HS-5 (cell line): Measurements from ENCODE around the gene TOMM40.

ENCODE experiments used
- DNase-seq: peaks from one replicate; pipeline ENCODE4 v3.0.0-alpha.2; 2012; ENCODE audit warnings: low read depth

Gene TOMM40

DNA sequence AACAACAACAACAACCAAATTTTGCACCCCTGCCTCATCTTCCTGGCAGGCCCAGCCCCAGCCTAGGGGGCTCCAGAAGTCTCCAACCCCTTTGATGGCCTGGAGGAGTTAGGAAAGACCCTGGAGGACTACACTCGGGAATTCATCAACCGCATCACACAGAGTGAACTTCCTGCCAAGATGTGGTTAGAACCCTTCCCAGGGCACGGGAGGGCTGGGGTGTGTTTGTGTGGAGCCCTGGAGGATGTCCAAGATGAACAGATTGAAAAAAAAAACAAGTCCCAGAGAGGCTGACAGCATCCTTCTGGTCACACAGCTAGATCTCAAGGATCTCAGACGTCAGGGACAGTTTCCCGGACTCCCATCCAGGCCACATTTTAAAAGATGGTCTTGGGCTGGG is 36.7 kb downstream of the TOMM40 start:
- DNase-seq = no peak

DNA sequence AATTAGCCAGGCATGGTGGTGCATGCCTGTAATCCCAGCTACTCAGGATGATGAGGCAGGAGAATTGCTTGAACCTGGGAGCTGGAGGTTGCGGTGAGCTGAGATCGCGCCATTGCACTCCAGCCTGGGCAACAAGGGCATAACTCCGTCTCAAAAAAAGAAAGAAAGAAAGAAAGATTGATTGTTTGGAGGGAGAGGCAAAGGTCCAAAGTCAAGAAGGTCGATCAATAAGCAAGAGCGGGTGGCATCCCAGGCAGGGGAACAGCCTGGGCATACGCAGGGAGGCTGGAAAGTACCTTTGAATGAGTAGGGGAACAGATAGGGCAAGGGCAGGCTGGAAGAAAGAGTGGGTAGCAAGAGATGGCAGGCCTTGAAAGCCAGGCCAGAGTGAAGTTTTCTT is 39.0 kb downstream of the TOMM40 start:
- no peak for DNase-seq

DNA sequence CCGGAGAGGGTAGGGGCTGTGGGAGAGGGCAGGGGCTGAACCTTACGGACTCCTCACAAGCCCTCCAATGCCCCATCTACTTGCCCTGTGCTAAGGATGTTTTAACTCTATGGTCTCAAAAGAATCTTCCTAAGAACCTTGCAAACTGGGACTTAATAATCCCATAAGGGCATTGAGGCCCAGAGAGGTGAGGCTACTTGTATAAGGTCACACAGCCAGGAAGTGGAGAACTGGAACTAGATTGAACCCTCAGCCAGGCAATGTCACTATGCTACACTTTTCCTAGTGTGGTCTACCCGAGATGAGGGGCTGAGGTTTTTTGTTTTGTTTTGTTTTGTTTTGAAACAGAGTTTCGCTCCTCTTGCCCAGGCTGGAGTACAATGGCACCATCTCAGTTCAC is 40.5 kb downstream of the TOMM40 start:
- DNase-seq = no peak

DNA sequence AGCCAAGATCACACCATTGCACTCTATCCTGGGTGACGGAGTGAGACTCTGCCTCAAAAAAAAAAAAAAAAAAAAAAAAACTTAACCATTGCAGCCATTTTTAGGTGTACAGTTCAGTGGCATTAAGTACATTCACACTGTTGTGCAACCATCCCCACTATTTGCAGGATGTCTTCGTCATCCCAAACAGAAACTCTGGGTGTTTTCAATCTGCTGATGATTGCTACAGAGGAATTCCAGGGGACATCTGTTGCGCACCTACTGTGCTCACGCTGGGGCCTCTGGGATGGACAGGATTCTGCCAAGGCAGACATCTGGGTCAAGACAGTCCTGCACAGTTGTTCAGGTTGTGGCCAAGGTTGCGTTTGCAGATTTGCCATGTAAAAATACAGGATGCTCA is 48.6 kb downstream of the TOMM40 start:
- no peak for DNase-seq

DNA sequence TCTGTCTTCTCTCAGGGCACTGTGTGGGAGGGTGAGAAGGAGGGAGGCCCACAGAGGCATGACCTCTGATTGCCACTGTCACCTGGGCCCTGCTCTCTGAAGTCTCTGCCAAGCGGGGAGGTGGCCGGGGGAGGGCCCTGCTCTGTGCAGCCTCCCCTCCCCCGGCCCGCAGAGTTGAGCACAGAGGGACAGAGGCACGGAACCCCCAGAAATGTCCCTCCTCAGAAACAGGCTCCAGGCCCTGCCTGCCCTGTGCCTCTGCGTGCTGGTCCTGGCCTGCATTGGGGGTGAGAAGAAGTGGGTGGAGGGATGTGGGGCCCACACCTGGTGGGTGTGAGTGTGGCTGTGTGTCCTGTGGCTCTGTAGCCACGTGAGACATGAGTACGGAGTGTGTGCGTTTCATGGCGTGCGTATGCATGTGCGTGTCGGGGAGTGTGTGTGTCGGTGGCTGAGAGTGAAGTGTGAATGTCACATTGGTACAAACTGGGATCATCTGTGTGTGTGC is 51.1 kb downstream of the TOMM40 start, which contains the start of gene APOC4:
APOC4 (plus strand) TSS at position 171 of the 505 bp plus-strand sequence; CDS start at position 212, 41 bp downstream.
- DNase-seq = no peak

DNA sequence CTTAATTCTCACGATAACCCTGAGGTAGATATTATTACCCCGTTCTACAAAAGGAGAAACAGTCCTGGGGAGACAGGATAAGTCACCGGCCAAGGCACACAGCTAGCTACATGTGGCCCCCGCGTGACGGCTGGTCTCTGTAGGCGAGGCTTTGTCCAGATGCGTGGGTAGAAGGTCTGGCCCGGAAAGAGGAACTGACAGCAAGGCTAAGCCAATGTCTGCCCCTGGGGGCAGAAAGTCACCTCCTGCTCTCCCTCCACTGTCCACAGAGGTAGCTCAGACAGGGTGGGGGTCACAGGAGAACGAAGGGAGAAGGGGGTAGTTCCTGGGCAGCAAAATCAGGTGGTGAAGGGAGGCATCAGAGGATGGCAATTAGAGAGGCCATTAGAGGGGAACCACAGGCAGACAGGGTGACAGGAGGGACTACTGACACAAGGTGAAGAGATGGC is 52.8 kb downstream of the TOMM40 start:
- no peak for DNase-seq

DNA sequence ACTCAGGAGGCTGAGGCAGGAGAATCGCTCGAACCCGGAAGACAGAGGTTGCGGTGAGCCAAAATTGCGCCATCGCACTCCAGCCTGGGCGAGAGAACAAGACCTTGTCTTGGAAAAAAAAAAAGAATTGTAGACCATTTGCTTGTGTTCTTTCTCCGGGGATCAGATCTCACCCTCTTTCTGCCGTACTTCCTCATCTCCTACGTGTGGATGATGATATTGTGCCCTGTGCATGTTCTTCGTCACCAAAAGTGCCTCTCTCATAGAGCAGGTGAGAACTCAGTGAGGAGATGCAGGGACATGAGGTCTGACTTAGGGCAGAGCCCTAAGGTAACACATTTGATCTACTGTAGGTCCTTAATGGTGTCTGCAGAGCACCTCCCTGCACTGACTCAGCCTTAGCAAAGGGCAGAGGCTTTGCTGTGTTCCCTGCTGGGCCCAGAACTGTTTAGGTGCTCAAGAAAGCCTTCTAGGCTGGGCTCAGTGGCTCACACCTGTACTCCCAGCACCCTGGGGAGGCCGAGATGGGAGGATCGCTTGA is 56.1 kb downstream of the TOMM40 start:
- DNase-seq = no peak

DNA sequence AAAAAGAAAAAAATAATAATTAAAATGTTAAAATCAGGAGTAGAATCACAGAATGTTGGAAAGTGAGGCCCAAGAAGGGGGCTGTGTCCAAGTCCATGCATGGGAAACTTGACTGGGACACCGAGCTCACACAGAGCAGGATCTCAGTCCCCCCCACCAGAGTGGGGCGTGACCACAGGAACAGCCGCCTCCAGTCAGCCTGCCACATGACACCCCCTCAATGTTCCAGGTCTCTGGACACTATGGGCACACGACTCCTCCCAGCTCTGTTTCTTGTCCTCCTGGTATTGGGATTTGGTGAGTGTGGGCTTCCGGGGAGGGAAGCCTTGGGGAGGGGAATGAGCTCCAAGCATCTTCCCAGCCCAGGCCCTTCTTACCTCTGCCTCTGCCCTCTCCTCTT is 57.2 kb downstream of the TOMM40 start:
- DNase-seq = no peak

DNA sequence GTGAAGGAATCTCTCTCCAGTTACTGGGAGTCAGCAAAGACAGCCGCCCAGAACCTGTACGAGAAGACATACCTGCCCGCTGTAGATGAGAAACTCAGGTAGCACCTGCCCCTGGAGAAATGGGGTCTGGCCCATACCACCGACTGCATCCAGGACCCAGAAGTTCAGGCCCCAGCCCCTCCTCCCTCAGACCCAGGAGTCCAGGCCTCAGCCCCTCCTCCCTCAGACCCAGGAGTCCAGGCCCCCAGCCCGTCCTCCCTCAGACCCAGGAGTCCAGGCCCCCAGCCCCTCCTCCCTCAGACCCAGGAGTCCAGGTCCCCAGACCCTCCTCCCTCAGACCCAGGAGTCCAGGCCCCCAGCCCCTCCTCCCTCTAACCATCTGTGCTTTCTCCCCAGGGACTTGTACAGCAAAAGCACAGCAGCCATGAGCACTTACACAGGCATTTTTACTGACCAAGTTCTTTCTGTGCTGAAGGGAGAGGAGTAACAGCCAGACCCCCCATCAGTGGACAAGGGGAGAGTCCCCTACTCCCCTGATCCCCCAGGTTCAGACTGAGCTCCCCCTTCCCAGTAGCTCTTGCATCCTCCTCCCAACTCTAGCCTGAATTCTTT is 57.8 kb downstream of the TOMM40 start:
- DNase-seq = no peak

DNA sequence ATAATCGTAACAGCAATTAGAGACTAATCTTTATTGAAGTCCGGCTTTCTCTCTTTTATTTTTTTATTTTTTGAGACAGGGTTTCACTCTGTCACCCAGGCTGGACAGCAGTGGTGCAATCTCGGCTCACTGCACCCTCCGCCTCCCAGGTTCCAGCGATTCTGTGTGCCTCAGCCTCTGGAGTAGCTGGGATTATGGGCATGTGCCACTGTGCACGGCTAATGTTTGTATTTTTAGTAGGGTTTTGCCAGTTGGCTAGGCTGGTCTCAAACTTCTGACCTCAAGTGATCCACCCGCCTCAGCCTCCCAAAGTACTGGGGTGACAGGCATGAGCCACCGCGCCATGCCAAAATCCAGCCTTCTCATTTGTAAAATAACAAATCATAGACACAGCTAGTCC is 58.5 kb downstream of the TOMM40 start:
- DNase-seq = no peak

DNA sequence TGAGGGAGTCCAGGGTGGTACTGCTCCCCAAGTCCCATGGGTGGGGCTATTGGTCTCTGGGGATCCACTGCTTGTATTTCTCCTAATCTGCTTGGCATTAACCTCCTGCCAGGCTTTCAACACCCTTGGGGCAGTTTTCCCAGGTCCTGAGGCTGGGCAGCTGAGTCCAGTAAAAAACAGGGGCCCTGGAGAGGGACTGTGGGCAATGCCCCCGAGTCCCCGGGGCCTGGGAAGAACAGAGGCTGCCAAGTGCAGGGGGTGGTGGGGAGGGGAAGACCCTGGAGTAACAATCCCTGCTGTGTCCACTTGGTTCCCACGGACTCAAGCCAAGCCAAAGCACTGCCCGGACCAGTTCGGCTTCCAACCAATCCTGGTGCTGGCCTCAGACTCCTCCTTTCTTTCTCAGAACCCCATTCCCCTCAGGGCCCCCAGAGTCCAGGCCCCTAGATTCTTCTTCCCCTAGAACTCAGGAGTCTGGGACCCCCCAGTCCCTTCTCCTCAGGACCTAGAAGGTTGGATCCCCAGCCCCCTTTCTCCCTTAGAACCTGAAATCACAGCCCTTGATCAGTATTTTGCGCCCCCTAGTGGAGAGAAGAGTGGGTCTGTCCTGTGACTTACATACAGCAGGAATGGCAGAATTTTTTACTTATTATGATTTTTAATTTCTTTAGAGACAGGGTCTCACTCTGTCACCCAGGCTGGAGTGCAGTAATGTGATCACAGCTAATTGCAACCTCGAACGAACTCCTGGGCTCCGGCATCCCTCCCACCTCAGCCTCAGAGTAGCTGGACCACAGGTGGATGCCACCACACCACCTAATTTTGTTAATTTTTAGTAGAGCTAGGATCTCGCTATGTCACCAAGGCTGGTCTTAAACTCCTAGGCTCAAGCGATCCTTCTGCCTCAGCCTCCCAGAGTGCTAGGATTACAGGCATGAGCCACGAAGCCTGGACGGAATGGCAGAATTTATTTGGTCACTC is 60.4 kb downstream of the TOMM40 start:
- DNase-seq = peak; percentile 37
